ENCODE results near the gene TRRAP.

- TF ChIP-seq CTCF (IDR thresholded peaks at IDR 0.05 in 4 of 5, conservative IDR thresholded peaks at IDR 0.05 in 1 of 5): no peak
- TF ChIP-seq POLR2A (IDR thresholded peaks at IDR 0.05): no peak
Measured at GRCh38 chr7:99001482-99002147, 123.3 kb downstream of the TRRAP start.
